Keratinocyte (primary cell): Measurements from ENCODE around the gene ANKRD1. TPM values are rescaled to one million over a fixed set of nuclear protein-coding genes. Genes with fewer than 3 reads are reported as not detected.

Source experiments
- DNase-seq: peaks from one replicate; pipeline ENCODE4 v3.0.0-alpha.2; 2011; ENCODE audit warnings: low read depth, missing footprints, low spot score
- FAIRE-seq: peaks from 2 replicates; lab custom pipeline; 2011; peaks lifted over from hg19 to GRCh38; lab: Jason Lieb, UNC
- H2AFZ ChIP-seq: 2 replicates; pipeline ENCODE4 v1.6.0; 2012; ENCODE audit warnings: low read length, control low read depth, inconsistent platforms; ENCODE audit not compliant: control insufficient read depth
- H3K27ac ChIP-seq: 2 replicates; pipeline ENCODE4 v1.5.1; 2011; ENCODE audit warnings: low read length; ENCODE audit not compliant: control insufficient read depth, insufficient read depth
- H3K27me3 ChIP-seq: 3 replicates; pipeline ENCODE4 v1.6.0; 2011; ENCODE audit warnings: low read length; ENCODE audit not compliant: control insufficient read depth, insufficient read depth; ENCODE audit errors: extremely low read depth
- H3K36me3 ChIP-seq, 2 experiments: 2 replicates in 1 of 2; 3 replicates in 1 of 2; pipeline ENCODE4 v1.5.1; 2011; ENCODE audit warnings: low read length in 2 of 2, mild to moderate bottlenecking in 1 of 2; ENCODE audit not compliant: control insufficient read depth in 2 of 2, insufficient read depth in 2 of 2; ENCODE audit errors: extremely low read depth in 1 of 2
- H3K4me1 ChIP-seq: 3 replicates; pipeline ENCODE4 v1.5.1; 2011; ENCODE audit warnings: low read length; ENCODE audit not compliant: control insufficient read depth, insufficient read depth; ENCODE audit errors: extremely low read depth
- H3K4me2 ChIP-seq: 3 replicates; pipeline ENCODE4 v1.6.0; 2011; ENCODE audit warnings: low read depth, low read length; ENCODE audit not compliant: control insufficient read depth, insufficient read depth; ENCODE audit errors: extremely low read depth
- H3K4me3 ChIP-seq, 3 experiments: fragments of 200-600 bp in 1 of 3; sonication (generic) in 1 of 3; 2 replicates in 2 of 3; 3 replicates in 1 of 3; pipeline ENCODE4 v1.5.1; 2011 to 2016; ENCODE audit warnings: low read length in 3 of 3, mild to moderate bottlenecking in 3 of 3, control low read depth in 2 of 3, inconsistent platforms in 1 of 3, low read depth in 1 of 3, mixed read lengths in 1 of 3, mixed run types in 1 of 3, moderate library complexity in 1 of 3; ENCODE audit not compliant: control insufficient read depth in 2 of 3, insufficient read depth in 2 of 3; ENCODE audit errors: extremely low read depth in 1 of 3
- H3K79me2 ChIP-seq: 2 replicates; pipeline ENCODE4 v1.6.0; 2012; ENCODE audit warnings: low read length; ENCODE audit not compliant: control insufficient read depth, insufficient read depth
- H3K9ac ChIP-seq: 3 replicates; pipeline ENCODE4 v1.6.0; 2011; ENCODE audit warnings: low read length; ENCODE audit not compliant: control insufficient read depth, insufficient read depth; ENCODE audit errors: extremely low read depth
- H3K9me1 ChIP-seq: 3 replicates; pipeline ENCODE4 v1.6.0; 2011; ENCODE audit warnings: low read length; ENCODE audit not compliant: control insufficient read depth, insufficient read depth; ENCODE audit errors: extremely low read depth
- H3K9me3 ChIP-seq: 2 replicates; pipeline ENCODE4 v1.5.1; 2012; ENCODE audit warnings: low read depth, low read length; ENCODE audit not compliant: control insufficient read depth
- H4K20me1 ChIP-seq: 3 replicates; pipeline ENCODE4 v1.6.0; 2011; ENCODE audit warnings: low read length; ENCODE audit not compliant: control insufficient read depth, insufficient read depth; ENCODE audit errors: extremely low read depth
- CTCF ChIP-seq, 3 experiments: IDR thresholded peaks in 1 of 3; conservative IDR thresholded peaks in 1 of 3; optimal IDR thresholded peaks in 1 of 3; 2 replicates in 2 of 3; 3 replicates in 1 of 3; pipeline versions ENCODE3 to v1.5.1; 2011; ENCODE audit warnings: low read length in 3 of 3, mild to moderate bottlenecking in 3 of 3, moderate library complexity in 2 of 3, control low read depth in 1 of 3, inconsistent platforms in 1 of 3; ENCODE audit not compliant: insufficient read depth in 2 of 3; ENCODE audit errors: extremely low read depth in 1 of 3
- EZH2 ChIP-seq: IDR thresholded peaks from one replicate; pipeline ENCODE4 v1.6.1; 2012; ENCODE audit warnings: inconsistent platforms, mild to moderate bottlenecking, low read length, moderate library complexity
- dilution Hi-C: fragments of 300-500 bp; cut with MboI; formaldehyde crosslinking; loops from one replicate; pipeline ENCODE4 v1.7.0; 2020; ENCODE audit warnings: low sequenced_read_pairs; ENCODE audit not compliant: extremely low pct_ligation_motif_present
- polyA plus RNA-seq, 5 experiments: library from polyadenylated mRNA; depleted of rRNA in 3 of 5; stranded (reverse) in 3 of 5; stranded (forward) in 1 of 5; unstranded in 1 of 5; fragments of >200 nt; gene quantifications; 1 replicate in 1 of 5; 2 replicates in 3 of 5; 3 replicates in 1 of 5; pipeline versions ENCODE4 v1.2.1 to v1.2.3, GENCODE V29; 2011 to 2012; ENCODE audit warnings: missing spikeins in 2 of 5, low read depth in 1 of 5, low replicate concordance in 1 of 5

The ANKRD1 gene
- polyA plus RNA-seq, 1 donor (not counting 4 experiments of a cell fraction or from before 2014, with no cell fraction given), result 0.07 TPM

- H3K4me2 ChIP-seq, result no peak overlapping the region
- dilution Hi-C loops, result no loop called here
- no peak overlapping the region for H3K4me3 ChIP-seq
- H3K9me1 ChIP-seq, result no peaks in the 10 kb centered on the region
- H2AFZ ChIP-seq, result no peak overlapping the region
- H4K20me1 ChIP-seq, result no peaks in the 10 kb centered on the region
- no peaks in the 10 kb centered on the region for H3K9me3 ChIP-seq
- no peaks in the 10 kb centered on the region for H3K79me2 ChIP-seq
- TF ChIP-seq EZH2, result no peak
- no peak for TF ChIP-seq CTCF (optimal IDR thresholded peaks at IDR 0.05 in 1 of 3, IDR thresholded peaks at IDR 0.05 in 1 of 3, conservative IDR thresholded peaks at IDR 0.05 in 1 of 3; ENCODE audit: extremely low read depth in 1 of 3, insufficient read depth in 2 of 3, low read length in 3 of 3)
- DNase-seq, result no peak
- H3K27me3 ChIP-seq, result peaks cover 10% of the 10 kb centered on the region
- peaks cover 8% of the 10 kb centered on the region for H3K4me1 ChIP-seq
- no peak overlapping the region for H3K27ac ChIP-seq
- FAIRE-seq, result peak; percentile 55
- no peak overlapping the region for H3K9ac ChIP-seq
- no peaks in the 10 kb centered on the region for H3K36me3 ChIP-seq
These were observed 48.2 kb upstream of the ANKRD1 start for GRCh38 chr10:90969121-90969534.

DNA sequence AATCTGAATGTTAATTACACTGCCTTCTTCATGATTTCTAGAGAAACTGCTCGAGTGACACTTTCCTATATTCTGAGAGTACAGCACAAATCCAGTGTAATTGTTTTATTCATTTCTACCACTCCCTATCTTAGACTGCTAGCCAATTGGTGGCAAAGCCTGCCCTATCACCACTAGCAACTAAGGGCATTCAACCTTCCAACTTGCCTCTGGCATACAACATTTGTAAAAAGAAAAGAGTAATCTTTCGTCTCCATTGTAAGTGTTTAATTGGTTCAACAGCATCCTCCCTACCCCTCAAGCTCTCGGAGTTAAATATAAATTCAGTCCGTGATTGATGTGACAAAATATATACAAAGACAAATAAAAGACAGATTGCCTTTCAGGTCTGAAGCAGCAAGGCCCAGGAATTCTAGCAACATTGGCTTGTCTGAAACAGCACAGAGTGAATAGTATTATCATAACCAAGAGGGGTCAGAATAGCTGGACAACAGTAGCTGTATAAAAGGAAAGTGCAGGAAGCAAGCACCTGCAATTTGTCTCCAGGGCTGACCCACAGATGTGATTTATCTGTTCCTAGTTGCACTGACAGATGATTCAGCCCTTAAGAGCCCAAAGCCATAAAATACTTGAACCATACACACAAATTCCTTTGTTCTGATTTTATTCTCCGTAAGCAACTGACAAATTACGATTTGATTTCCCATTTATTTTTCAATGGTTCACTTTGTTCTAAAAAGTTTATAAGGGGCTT is 47.6 kb upstream of the ANKRD1 start:
- Histone ChIP-seq H3K27me3 (peaks cover 10% of the 10 kb centered on the region), H3K27ac (no peak overlapping the region), H3K9me1 (no peaks in the 10 kb centered on the region), H3K4me3 (no peak overlapping the region), H2AFZ (no peak overlapping the region), H3K9ac (no peak overlapping the region), H3K79me2 (no peaks in the 10 kb centered on the region), H3K9me3 (no peaks in the 10 kb centered on the region), H3K36me3 (no peaks in the 10 kb centered on the region), H3K4me2 (no peak overlapping the region), H4K20me1 (no peaks in the 10 kb centered on the region), H3K4me1 (peaks cover 8% of the 10 kb centered on the region)
- dilution Hi-C loops, result no loop called here
- TF ChIP-seq EZH2 (no peak), CTCF (optimal IDR thresholded peaks at IDR 0.05 in 1 of 3, IDR thresholded peaks at IDR 0.05 in 1 of 3, conservative IDR thresholded peaks at IDR 0.05 in 1 of 3; ENCODE audit: extremely low read depth in 1 of 3, insufficient read depth in 2 of 3, low read length in 3 of 3) (no peak)
- DNase-seq (no peak), FAIRE-seq (peak; percentile 48)
